ENCODE measurements around the gene CCR6.

- TF ChIP-seq FOXP2 (optimal IDR thresholded peaks at IDR 0.05; ENCODE audit: borderline replicate concordance, extremely low read depth, extremely low read length, insufficient read depth) (no peak), POLR2AphosphoS5 (IDR thresholded peaks at IDR 0.05; ENCODE audit: low read depth, low read length) (no peak), SIN3A (IDR thresholded peaks at IDR 0.05; ENCODE audit: borderline replicate concordance, insufficient read depth, low read length) (no peak), TAF1 (IDR thresholded peaks at IDR 0.05; ENCODE audit: borderline replicate concordance, insufficient read depth, low read length) (no peak), REST (IDR thresholded peaks at IDR 0.05; ENCODE audit: insufficient read depth in 1 of 2, low read depth in 2 of 2, low read length in 2 of 2) (no peak)
Observed at GRCh38 chr6:167105060-167105459, 17.8 kb upstream of the CCR6 start.
